Stimulated activated naive B cell treated with anti-CD40 and anti-IgM and Interleukin-4, amounts not matched to agents 10 μg/mL and 1 μg/mL and 100 μg/mL, for 72 hours (primary cell): ENCODE results near the gene LAMC1.
"Not testable (repeated sequence)": the region's sequence is repeated elsewhere in the genome, so short reads cannot be mapped to it uniquely, and the experiment has no call there.

ENCODE experiments used
- ATAC-seq, 2 donors: fragments of 150-1000 bp; cut with Tn5 transposase; replicated peaks; 2 replicates each; pipeline ENCODE4 v1.10.0; 2021; ENCODE audit warnings: moderate library complexity in 1 of 2
- DNase-seq: peaks from one replicate; pipeline ENCODE4 v3.0.0; 2021
- H3K27ac Mint-ChIP-seq: one replicate; pipeline ENCODE4 v1.8.0; 2022; ENCODE audit warnings: mild to moderate bottlenecking, mixed read lengths
- H3K27me3 Mint-ChIP-seq, 2 donors: one replicate each; pipeline ENCODE4 v1.8.0; 2022; ENCODE audit warnings: mixed read lengths in 2 of 2
- H3K36me3 Mint-ChIP-seq, 2 donors: one replicate each; pipeline ENCODE4 v1.8.0; 2022; ENCODE audit warnings: mixed read lengths in 2 of 2, mild to moderate bottlenecking in 1 of 2
- H3K4me1 Mint-ChIP-seq, 2 donors: one replicate each; pipeline ENCODE4 v1.8.0; 2022; ENCODE audit warnings: mixed read lengths in 2 of 2, mild to moderate bottlenecking in 1 of 2
- H3K4me3 Mint-ChIP-seq, 2 donors: one replicate each; pipeline ENCODE4 v1.8.0; 2022; ENCODE audit warnings: mild to moderate bottlenecking in 2 of 2, mixed read lengths in 2 of 2, moderate library complexity in 1 of 2
- H3K9me3 Mint-ChIP-seq, 2 donors: one replicate each; pipeline ENCODE4 v1.8.0; 2022; ENCODE audit warnings: mixed read lengths in 2 of 2, mild to moderate bottlenecking in 1 of 2

The LAMC1 gene

GRCh38 chr1:183070234-183070922 is 47.2 kb downstream of the LAMC1 start:
- Mint-ChIP-seq H3K9me3 (peaks cover 0 to 3% of the 10 kb centered on the region in 2 donors), H3K27ac (peak overlapping the region; percentile 88), H3K4me1 (peaks cover 33 to 53% of the 10 kb centered on the region in 2 donors), H3K27me3 (no peaks in the 10 kb centered on the region), H3K4me3 (peak overlapping the region; percentile 65 to 70), H3K36me3 (peaks cover 5 to 11% of the 10 kb centered on the region in 2 donors)
- DNase-seq (no peak), ATAC-seq (no peak)

- peaks cover 35 to 53% of the 10 kb centered on the region in 2 donors for H3K4me1 Mint-ChIP-seq
- H3K27me3 Mint-ChIP-seq = no peaks in the 10 kb centered on the region
- H3K27ac Mint-ChIP-seq = peak overlapping the region; percentile 88
- peaks cover 6 to 10% of the 10 kb centered on the region in 2 donors for H3K36me3 Mint-ChIP-seq
- peaks cover 0 to 3% of the 10 kb centered on the region in 2 donors for H3K9me3 Mint-ChIP-seq
- ATAC-seq (peak; percentile 88 to 92), DNase-seq (no peak)
- peak overlapping the region; percentile 65 to 70 for H3K4me3 Mint-ChIP-seq
Observed at GRCh38 chr1:183070923-183071618, 47.9 kb downstream of the LAMC1 start.

GRCh38 chr1:183072595-183072994 is 49.4 kb downstream of the LAMC1 start:
- H3K9me3 Mint-ChIP-seq, H3K27me3 Mint-ChIP-seq, H3K36me3 Mint-ChIP-seq, H3K4me3 Mint-ChIP-seq, DNase-seq, ATAC-seq: not testable (repeated sequence)
- Mint-ChIP-seq H3K4me1 (peaks cover 41 to 68% of the 10 kb centered on the region in 2 donors), H3K27ac (peak overlapping the region; percentile 22)

GRCh38 chr1:183073320-183073719 is 50.1 kb downstream of the LAMC1 start:
- Mint-ChIP-seq H3K4me3 (no peak overlapping the region), H3K4me1 (peaks cover 41 to 72% of the 10 kb centered on the region in 2 donors), H3K27me3 (no peaks in the 10 kb centered on the region), H3K9me3 (no peaks in the 10 kb centered on the region), H3K27ac (no peak overlapping the region), H3K36me3 (peaks cover 2 to 8% of the 10 kb centered on the region in 2 donors)
- DNase-seq = no peak
- no peak for ATAC-seq

GRCh38 chr1:183074215-183074614 is 51.0 kb downstream of the LAMC1 start:
- H3K27ac Mint-ChIP-seq = no peak overlapping the region
- no peaks in the 10 kb centered on the region for H3K27me3 Mint-ChIP-seq
- H3K9me3 Mint-ChIP-seq = no peaks in the 10 kb centered on the region
- H3K4me3 Mint-ChIP-seq = no peak overlapping the region
- ATAC-seq (no peak), DNase-seq (no peak)
- peaks cover 2 to 8% of the 10 kb centered on the region in 2 donors for H3K36me3 Mint-ChIP-seq
- peaks cover 41 to 70% of the 10 kb centered on the region in 2 donors for H3K4me1 Mint-ChIP-seq

GRCh38 chr1:183075861-183076260 is 52.6 kb downstream of the LAMC1 start:
- Mint-ChIP-seq H3K27ac (no peak overlapping the region), H3K4me1 (peaks cover 27 to 54% of the 10 kb centered on the region in 2 donors), H3K27me3 (no peaks in the 10 kb centered on the region), H3K4me3 (no peak overlapping the region), H3K36me3 (peaks cover 2 to 8% of the 10 kb centered on the region in 2 donors), H3K9me3 (no peaks in the 10 kb centered on the region)
- ATAC-seq (no peak), DNase-seq (no peak)

GRCh38 chr1:183077097-183077496 is 53.9 kb downstream of the LAMC1 start:
- peaks cover 0 to 1% of the 10 kb centered on the region in 2 donors for H3K9me3 Mint-ChIP-seq
- peaks cover 21 to 48% of the 10 kb centered on the region in 2 donors for H3K4me1 Mint-ChIP-seq
- no peak for ATAC-seq
- H3K27ac Mint-ChIP-seq = no peak overlapping the region
- DNase-seq = no peak
- peaks cover 6 to 13% of the 10 kb centered on the region in 2 donors for H3K36me3 Mint-ChIP-seq
- no peaks in the 10 kb centered on the region for H3K27me3 Mint-ChIP-seq
- no peak overlapping the region for H3K4me3 Mint-ChIP-seq

- Mint-ChIP-seq H3K9me3 (peaks cover 0 to 1% of the 10 kb centered on the region in 2 donors), H3K27me3 (no peaks in the 10 kb centered on the region), H3K27ac (no peak overlapping the region), H3K4me1 (peaks cover 16 to 31% of the 10 kb centered on the region in 2 donors), H3K4me3 (no peak overlapping the region), H3K36me3 (peaks cover 6 to 9% of the 10 kb centered on the region in 2 donors)
- ATAC-seq = no peak
- no peak for DNase-seq
Observed at GRCh38 chr1:183079712-183080388, 56.6 kb downstream of the LAMC1 start.

- peaks cover 20 to 36% of the 10 kb centered on the region in 2 donors for H3K4me1 Mint-ChIP-seq
- no peak for DNase-seq
- H3K4me3 Mint-ChIP-seq = no peak overlapping the region
- peak; percentile 83 to 85 for ATAC-seq
- no peaks in the 10 kb centered on the region for H3K27me3 Mint-ChIP-seq
- peaks cover 0 to 1% of the 10 kb centered on the region in 2 donors for H3K9me3 Mint-ChIP-seq
- H3K27ac Mint-ChIP-seq = no peak overlapping the region
- H3K36me3 Mint-ChIP-seq = peaks cover 8 to 9% of the 10 kb centered on the region in 2 donors
Observed at GRCh38 chr1:183080406-183080805, 57.2 kb downstream of the LAMC1 start.

- ATAC-seq (no peak), DNase-seq (no peak)
- H3K36me3 Mint-ChIP-seq = peaks cover 7% of the 10 kb centered on the region in 2 donors
- peaks cover 16 to 34% of the 10 kb centered on the region in 2 donors for H3K4me1 Mint-ChIP-seq
- no peaks in the 10 kb centered on the region for H3K27me3 Mint-ChIP-seq
- H3K9me3 Mint-ChIP-seq = peaks cover 0 to 1% of the 10 kb centered on the region in 2 donors
- no peak overlapping the region for H3K4me3 Mint-ChIP-seq
- no peak overlapping the region for H3K27ac Mint-ChIP-seq
Observed at GRCh38 chr1:183081402-183082120, 58.3 kb downstream of the LAMC1 start.

GRCh38 chr1:183082650-183083049 is 59.4 kb downstream of the LAMC1 start:
- H3K27me3 Mint-ChIP-seq = no peaks in the 10 kb centered on the region
- peaks cover 5 to 7% of the 10 kb centered on the region in 2 donors for H3K36me3 Mint-ChIP-seq
- no peak for ATAC-seq

GRCh38 chr1:183087001-183087400 is 63.8 kb downstream of the LAMC1 start:
- no peaks in the 10 kb centered on the region for H3K27me3 Mint-ChIP-seq
- peaks cover 0 to 3% of the 10 kb centered on the region in 2 donors for H3K36me3 Mint-ChIP-seq
- H3K4me3 Mint-ChIP-seq = no peak overlapping the region
- no peak overlapping the region for H3K27ac Mint-ChIP-seq
- no peaks in the 10 kb centered on the region for H3K9me3 Mint-ChIP-seq
- ATAC-seq (no peak), DNase-seq (no peak)
- peaks cover 17 to 19% of the 10 kb centered on the region in 2 donors for H3K4me1 Mint-ChIP-seq

More at GRCh38 chr1:183082650-183083049, 59.4 kb downstream of the LAMC1 start:
- H3K27ac Mint-ChIP-seq = no peak overlapping the region
- no peak overlapping the region for H3K4me3 Mint-ChIP-seq
- H3K9me3 Mint-ChIP-seq = peaks cover 0 to 1% of the 10 kb centered on the region in 2 donors
- peaks cover 13 to 23% of the 10 kb centered on the region in 2 donors for H3K4me1 Mint-ChIP-seq
- DNase-seq = no peak

GRCh38 chr1:183089025-183089639 is 65.9 kb downstream of the LAMC1 start:
- Mint-ChIP-seq H3K4me1 (peaks cover 22 to 24% of the 10 kb centered on the region in 2 donors), H3K27ac (no peak overlapping the region)
- no peak for ATAC-seq

More at GRCh38 chr1:183089025-183089639, 65.9 kb downstream of the LAMC1 start:
- Mint-ChIP-seq H3K36me3 (peaks cover 5 to 12% of the 10 kb centered on the region in 2 donors), H3K27me3 (no peaks in the 10 kb centered on the region), H3K4me3 (no peak overlapping the region), H3K9me3 (no peaks in the 10 kb centered on the region)
- DNase-seq = no peak
